H1 (cell line): ENCODE data around the gene MLANA. TPM values are rescaled to one million over a fixed set of nuclear protein-coding genes. Genes with fewer than 3 reads are reported as not detected.

Experiments used
- CTCF ChIA-PET: fragments of 300-600 bp; sonication (Branson Sonifier 250); formaldehyde crosslinking; loops from one replicate; lab custom pipeline; 2021; ENCODE audit not compliant: partially characterized antibody; lab: Charles Lee
- POLR2A ChIA-PET: fragments of 300-600 bp; sonication (Branson Sonifier 250); formaldehyde crosslinking; loops from one replicate; lab custom pipeline; 2021; ENCODE audit warnings: inconsistent platforms; ENCODE audit not compliant: partially characterized antibody; lab: Charles Lee
- DNase-seq, 2 experiments: peaks; one replicate each; pipeline versions ENCODE4 v3.0.0 to v3.0.0-alpha.2; 2010 to 2022; ENCODE audit warnings: low spot score in 2 of 2, low read depth in 1 of 2, mixed read lengths in 1 of 2
- FAIRE-seq: peaks from 2 replicates; lab custom pipeline; 2011; peaks lifted over from hg19 to GRCh38; lab: Jason Lieb, UNC
- H2AFZ ChIP-seq: 2 replicates; pipeline ENCODE4 v1.8.1; 2012; ENCODE audit warnings: low read length, inconsistent platforms
- H2AK5ac ChIP-seq: 2 replicates; pipeline ENCODE4 v1.6.1; 2013; ENCODE audit warnings: low read depth, low read length
- H2BK120ac ChIP-seq: replicated peaks from 2 replicates; pipeline ENCODE3; 2013; ENCODE audit warnings: low read depth, low read length, inconsistent platforms
- H2BK12ac ChIP-seq: 2 replicates; pipeline ENCODE4 v1.6.1; 2013; ENCODE audit warnings: low read depth, low read length
- H2BK15ac ChIP-seq: 2 replicates; pipeline ENCODE4 v1.6.1; 2013; ENCODE audit warnings: low read length
- H2BK20ac ChIP-seq: 2 replicates; pipeline ENCODE4 v1.6.1; 2013; ENCODE audit warnings: low read length
- H2BK5ac ChIP-seq: 2 replicates; pipeline ENCODE4 v1.6.1; 2013; ENCODE audit warnings: low read depth, low read length
- H3K14ac ChIP-seq: 2 replicates; pipeline ENCODE4 v1.6.1; 2013; ENCODE audit warnings: inconsistent platforms; ENCODE audit not compliant: insufficient read length
- H3K18ac ChIP-seq: 2 replicates; pipeline ENCODE4 v1.6.1; 2013; ENCODE audit warnings: low read length; ENCODE audit errors: extremely low read depth
- H3K23ac ChIP-seq: 2 replicates; pipeline ENCODE4 v1.6.1; 2013; ENCODE audit warnings: inconsistent platforms; ENCODE audit not compliant: insufficient read length
- H3K23me2 ChIP-seq: 2 replicates; pipeline ENCODE4 v1.6.1; 2013; ENCODE audit warnings: low read depth, low read length
- H3K27ac ChIP-seq: 2 replicates; pipeline ENCODE4 v1.6.1; 2011; ENCODE audit warnings: low read depth, low read length, inconsistent platforms
- H3K27me3 ChIP-seq, 4 experiments: replicated peaks in 1 of 4; 1 replicate in 1 of 4; 2 replicates in 3 of 4; pipeline versions ENCODE4 v1.6.1 to v1.8.1; 2011 to 2013; ENCODE audit warnings: low read length in 3 of 4, mild to moderate bottlenecking in 3 of 4, inconsistent platforms in 2 of 4, mixed read lengths in 2 of 4, moderate library complexity in 1 of 4; ENCODE audit not compliant: control insufficient read depth in 3 of 4, insufficient read depth in 3 of 4; ENCODE audit errors: extremely low read depth in 1 of 4
- H3K36me3 ChIP-seq, 4 experiments: 2 replicates each; pipeline versions ENCODE4 v1.6.1 to v1.8.1; 2011 to 2013; ENCODE audit warnings: mild to moderate bottlenecking in 4 of 4, low read length in 3 of 4, moderate library complexity in 2 of 4, control low read depth in 1 of 4, inconsistent platforms in 1 of 4; ENCODE audit not compliant: insufficient read depth in 4 of 4, control insufficient read depth in 2 of 4
- H3K4ac ChIP-seq: replicated peaks from 2 replicates; pipeline ENCODE3; 2013; ENCODE audit warnings: low read length, low read depth, mixed read lengths, inconsistent platforms; ENCODE audit not compliant: insufficient read length
- H3K4me1 ChIP-seq, 4 experiments: replicated peaks in 1 of 4; 1 replicate in 1 of 4; 2 replicates in 3 of 4; pipeline versions ENCODE4 v1.6.1 to v1.8.1; 2011 to 2013; ENCODE audit warnings: low read length in 3 of 4, inconsistent platforms in 2 of 4, mixed read lengths in 1 of 4; ENCODE audit not compliant: insufficient read depth in 4 of 4, control insufficient read depth in 3 of 4
- H3K4me2 ChIP-seq, 2 experiments: 2 replicates each; pipeline versions ENCODE4 v1.6.1 to v1.8.1; 2011 to 2013; ENCODE audit warnings: low read depth in 2 of 2, low read length in 2 of 2, control low read depth in 1 of 2, inconsistent platforms in 1 of 2, mild to moderate bottlenecking in 1 of 2; ENCODE audit not compliant: insufficient read depth in 1 of 2
- H3K4me3 ChIP-seq, 4 experiments: fragments of 200-600, 300-600 bp in 1 of 4; sonication (generic), shearing (Covaris generic), sonication (Bioruptor Twin) in 1 of 4; 2 replicates each; pipeline versions ENCODE4 v1.5.1 to v1.8.1; 2011 to 2016; ENCODE audit warnings: low read length in 4 of 4, low read depth in 3 of 4, control low read depth in 2 of 4, inconsistent platforms in 2 of 4, mild to moderate bottlenecking in 2 of 4, mixed read lengths in 1 of 4, moderate library complexity in 1 of 4; ENCODE audit not compliant: insufficient read depth in 2 of 4; ENCODE audit errors: extremely low read depth in 1 of 4
- H3K56ac ChIP-seq: replicated peaks from 2 replicates; pipeline ENCODE3; 2013; ENCODE audit warnings: low read depth, mild to moderate bottlenecking, mixed read lengths, low read length, inconsistent platforms; ENCODE audit not compliant: insufficient read length
- H3K79me1 ChIP-seq: 2 replicates; pipeline ENCODE4 v1.6.1; 2013; ENCODE audit warnings: low read depth, low read length, control low read depth
- H3K79me2 ChIP-seq, 2 experiments: 2 replicates each; pipeline versions ENCODE4 v1.6.1 to v1.8.1; 2012 to 2013; ENCODE audit warnings: low read length in 2 of 2, mild to moderate bottlenecking in 2 of 2, inconsistent platforms in 1 of 2; ENCODE audit not compliant: insufficient read depth in 2 of 2, control insufficient read depth in 1 of 2
- H3K9ac ChIP-seq, 4 experiments: replicated peaks in 1 of 4; 1 replicate in 1 of 4; 2 replicates in 3 of 4; pipeline versions ENCODE4 v1.6.1 to v1.8.1; 2011 to 2013; ENCODE audit warnings: low read depth in 3 of 4, low read length in 3 of 4, control low read depth in 2 of 4, mild to moderate bottlenecking in 2 of 4, moderate library complexity in 2 of 4, inconsistent platforms in 1 of 4; ENCODE audit errors: extremely low read depth in 1 of 4
- H3K9me3 ChIP-seq, 2 experiments: 2 replicates each; pipeline versions ENCODE4 v1.6.1 to v1.8.1; 2012 to 2013; ENCODE audit warnings: mild to moderate bottlenecking in 2 of 2, moderate library complexity in 2 of 2, control low read depth in 1 of 2, inconsistent platforms in 1 of 2, low read depth in 1 of 2, low read length in 1 of 2, mixed read lengths in 1 of 2; ENCODE audit not compliant: insufficient read depth in 2 of 2
- H4K20me1 ChIP-seq, 2 experiments: replicated peaks in 1 of 2; 2 replicates each; pipeline versions ENCODE3 to v1.8.1; 2011 to 2013; ENCODE audit warnings: inconsistent platforms in 2 of 2, low read length in 2 of 2, mild to moderate bottlenecking in 1 of 2; ENCODE audit not compliant: insufficient read depth in 2 of 2, control insufficient read depth in 1 of 2
- H4K5ac ChIP-seq: 2 replicates; pipeline ENCODE4 v1.6.1; 2013; ENCODE audit warnings: low read length, low read depth, mixed read lengths, inconsistent platforms; ENCODE audit not compliant: insufficient read length
- H4K8ac ChIP-seq: 2 replicates; pipeline ENCODE4 v1.8.0; 2013; ENCODE audit warnings: mild to moderate bottlenecking, moderate library complexity, low read length, inconsistent platforms; ENCODE audit not compliant: insufficient read depth; ENCODE audit errors: extremely low read depth
- H4K91ac ChIP-seq: replicated peaks from 2 replicates; pipeline ENCODE3; 2013; ENCODE audit warnings: low read length, mixed read lengths, inconsistent platforms; ENCODE audit not compliant: insufficient read length
- CEBPB ChIP-seq: IDR thresholded peaks from 2 replicates; pipeline ENCODE4 v1.6.1; 2012; ENCODE audit warnings: low read depth, low read length
- EZH2 ChIP-seq: fragments of 200-600 bp; sonication (generic); IDR thresholded peaks from 2 replicates; pipeline ENCODE4 v1.7.1; 2012; ENCODE audit warnings: low read depth, mild to moderate bottlenecking, moderate library complexity, low read length, inconsistent platforms; ENCODE audit not compliant: severe bottlenecking
- FOSL1 ChIP-seq: IDR thresholded peaks from 2 replicates; pipeline ENCODE4 v1.6.1; 2011; ENCODE audit warnings: mild to moderate bottlenecking, low read depth, low read length, moderate library complexity; ENCODE audit not compliant: insufficient read depth
- HDAC2 ChIP-seq, 2 experiments: fragments of 300-600 bp in 1 of 2; sonication (generic) in 1 of 2; IDR thresholded peaks; 2 replicates each; pipeline ENCODE4 v1.6.1; 2011 to 2012; ENCODE audit warnings: low read depth in 2 of 2, low read length in 2 of 2, mild to moderate bottlenecking in 2 of 2, moderate library complexity in 2 of 2, borderline replicate concordance in 1 of 2, inconsistent platforms in 1 of 2
- JUND ChIP-seq: IDR thresholded peaks from 2 replicates; pipeline ENCODE4 v1.6.1; 2011; ENCODE audit warnings: mild to moderate bottlenecking, improper control_type of control experiment, low read length
- KDM1A ChIP-seq: fragments of 200-600, 300-600 bp; sonication (generic); IDR thresholded peaks from 2 replicates; pipeline ENCODE4 v1.7.1; 2016; ENCODE audit warnings: mild to moderate bottlenecking, low read length, borderline replicate concordance
- RAD21 ChIP-seq, 2 experiments: IDR thresholded peaks in 1 of 2; conservative IDR thresholded peaks in 1 of 2; 2 replicates each; pipeline ENCODE4 v1.6.1; 2011; ENCODE audit warnings: low read depth in 2 of 2, low read length in 2 of 2, improper control_type of control experiment in 1 of 2, inconsistent platforms in 1 of 2, mild to moderate bottlenecking in 1 of 2, moderate library complexity in 1 of 2
- RFX5 ChIP-seq: IDR thresholded peaks from 2 replicates; pipeline ENCODE4 v1.6.1; 2011; ENCODE audit warnings: low read depth, low read length, improper control_type of control experiment, borderline replicate concordance
- SIX5 ChIP-seq: IDR thresholded peaks from 2 replicates; pipeline ENCODE4 v1.6.1; 2011; ENCODE audit warnings: mild to moderate bottlenecking, low read depth, low read length
- SP1 ChIP-seq: IDR thresholded peaks from 2 replicates; pipeline ENCODE4 v1.6.1; 2011; ENCODE audit warnings: low read depth, low read length
- SP2 ChIP-seq: IDR thresholded peaks from 2 replicates; pipeline ENCODE4 v1.6.1; 2012; ENCODE audit warnings: mild to moderate bottlenecking, low read length, inconsistent platforms
- TEAD4 ChIP-seq: IDR thresholded peaks from 2 replicates; pipeline ENCODE4 v1.6.1; 2012; ENCODE audit warnings: low read depth, low read length, inconsistent platforms, mixed read lengths
- WGBS, 2 experiments: shearing (Covaris generic) in 1 of 2; methylation state at CpG; one replicate each; pipeline versions ENCODE4 v1.1.6 to v1.1.7; 2013 to 2015; ENCODE audit warnings: low lambda C conversion rate in 2 of 2, mixed read lengths in 2 of 2, inconsistent platforms in 1 of 2, low coverage in 1 of 2, missing lambda C conversion rate in 1 of 2; ENCODE audit not compliant: insufficient replicate concordance in 2 of 2, insufficient coverage in 1 of 2, insufficient read length in 1 of 2; ENCODE audit errors: extremely low coverage in 1 of 2, missing lambda C conversion rate in 1 of 2; 5-methylcytosine and 5-hydroxymethylcytosine counted together
- polyA plus RNA-seq, 7 experiments: library from polyadenylated mRNA; depleted of rRNA in 3 of 7; stranded (reverse) in 5 of 7; unstranded in 2 of 7; fragments of >200 nt in 5 of 7; fragments of 200-250 nt in 2 of 7; gene quantifications; 1 replicate in 5 of 7; 2 replicates in 1 of 7; 4 replicates in 1 of 7; pipeline versions ENCODE4 v1.2.1 to v1.2.3, GENCODE V29; 2011 to 2013; ENCODE audit warnings: missing spikeins in 2 of 7, mixed read lengths in 2 of 7
- total RNA-seq: library from RNA; stranded (reverse); fragmentation: NEBNext Ultra II Directional; extraction: Animal tissue kit (Norgen Biotek cat#: 25700); gene quantifications from 2 replicates; pipeline ENCODE4 v1.2.1, GENCODE V29; 2021

MLANA gene
- total and polyA plus RNA-seq, 2 of the 8 experiments (the other 6 are each of a cell fraction or from before 2014, with no cell fraction given), result not detected

DNA sequence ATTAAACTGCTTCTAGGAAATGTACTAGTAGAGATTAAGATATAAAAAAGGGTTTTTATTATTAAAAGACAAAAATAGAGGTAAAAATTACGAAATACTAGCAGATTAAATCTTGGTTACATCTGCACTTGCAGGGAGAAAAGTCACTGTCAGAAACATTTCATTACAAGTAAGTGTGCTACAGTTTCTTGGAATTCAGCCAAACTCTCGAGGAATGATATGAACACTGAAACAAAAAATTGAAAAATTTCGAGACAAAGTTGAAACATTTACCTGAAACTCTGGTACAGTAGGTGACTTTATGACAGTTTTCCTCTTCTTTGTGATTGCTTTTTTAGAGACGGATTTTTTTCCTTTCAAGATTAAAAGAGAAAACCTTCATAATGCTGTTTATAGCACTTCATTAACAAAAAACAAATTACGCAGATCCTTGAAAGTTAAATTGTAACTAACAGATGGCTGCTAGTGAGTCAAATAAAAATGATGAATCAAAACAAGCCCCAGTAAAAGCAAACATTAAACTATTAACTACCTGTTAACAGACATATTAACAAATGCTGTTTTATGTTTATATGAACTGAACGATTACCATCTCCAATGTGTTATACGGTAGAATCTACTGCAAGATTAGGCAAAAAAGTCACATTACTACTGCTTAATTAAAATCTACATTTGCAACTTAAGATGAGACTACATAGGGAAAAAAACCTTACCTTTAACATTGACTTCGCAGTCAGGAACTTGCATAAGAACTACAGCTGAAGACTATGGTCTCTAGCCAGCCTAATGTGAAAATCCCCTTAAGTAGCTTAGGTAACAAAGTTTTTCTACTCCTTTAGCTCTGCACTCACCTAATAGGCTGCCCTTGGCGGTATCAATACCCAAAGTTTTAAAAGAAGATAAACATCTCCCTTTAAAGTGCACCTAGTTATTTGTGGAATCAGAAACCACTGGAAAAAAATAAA, 63.3 kb downstream of the MLANA start:
- Histone ChIP-seq H4K20me1 (no peaks in the 10 kb centered on the region), H3K9me3 (no peaks in the 10 kb centered on the region), H3K18ac (no peak overlapping the region), H4K8ac (no peak overlapping the region), H3K4me2 (no peak overlapping the region), H2BK12ac (no peak overlapping the region), H2BK5ac (no peak overlapping the region), H3K56ac (no peak overlapping the region), H3K23me2 (no peaks in the 10 kb centered on the region), H3K36me3 (no peaks in the 10 kb centered on the region), H3K9ac (no peak overlapping the region), H4K5ac (no peak overlapping the region), H3K4me3 (no peak overlapping the region), H3K27me3 (no peaks in the 10 kb centered on the region), H4K91ac (no peak overlapping the region), H3K4me1 (no peaks in the 10 kb centered on the region), H2BK20ac (no peak overlapping the region), H3K79me1 (no peaks in the 10 kb centered on the region), H3K23ac (no peak overlapping the region), H2AK5ac (no peak overlapping the region), H3K4ac (no peak overlapping the region), H2AFZ (no peak overlapping the region), H3K79me2 (no peaks in the 10 kb centered on the region), H3K27ac (no peak overlapping the region), H2BK120ac (no peak overlapping the region), H2BK15ac (no peak overlapping the region), H3K14ac (no peak overlapping the region)
- no peak for FAIRE-seq
- CTCF ChIA-PET, result no interaction called here
- no peak for TF ChIP-seq SP2
- TF ChIP-seq RFX5, result no peak
- no peak for TF ChIP-seq TEAD4
- no peak for TF ChIP-seq HDAC2 (IDR thresholded peaks at IDR 0.05; ENCODE audit: borderline replicate concordance in 1 of 2, low read depth in 2 of 2, low read length in 2 of 2)
- no peak for TF ChIP-seq SP1
- no peak for TF ChIP-seq EZH2
- TF ChIP-seq KDM1A, result no peak
- no peak for TF ChIP-seq FOSL1
- TF ChIP-seq RAD21 (IDR thresholded peaks at IDR 0.05 in 1 of 2, conservative IDR thresholded peaks at IDR 0.05 in 1 of 2; ENCODE audit: low read depth in 2 of 2, low read length in 2 of 2), result no peak
- no peak for TF ChIP-seq SIX5
- no peak for TF ChIP-seq JUND
- no peak for TF ChIP-seq CEBPB
- 91% methylated on average over 9 of the region's 9 CpGs; no CpG with 5 or more reads in 1 of the 2 experiments for WGBS, 2 experiments
- POLR2A ChIA-PET, result no interaction called here
- no peak for DNase-seq
